HCT116 (cell line): ENCODE measurements around the gene RAB3GAP2.

Experiments used
- CEBPB ChIP-seq: IDR thresholded peaks from 2 replicates; pipeline ENCODE4 v1.6.1; 2012; ENCODE audit warnings: low read depth
- ELF1 ChIP-seq: IDR thresholded peaks from 2 replicates; pipeline ENCODE4 v1.6.1; 2012; ENCODE audit warnings: low read depth, borderline replicate concordance
- EZH2 ChIP-seq: fragments of 200-600 bp; sonication (generic); IDR thresholded peaks from 2 replicates; pipeline ENCODE4 v1.6.1; 2017; ENCODE audit warnings: antibody characterized with exemption, mixed run types
- JUND ChIP-seq: IDR thresholded peaks from 2 replicates; pipeline ENCODE4 v1.6.1; 2012
- POLR2A ChIP-seq: IDR thresholded peaks from 2 replicates; pipeline ENCODE4 v1.7.0; 2011; ENCODE audit warnings: borderline replicate concordance; ENCODE audit not compliant: insufficient read depth, insufficient read length; ENCODE audit errors: extremely low read depth
- POLR2AphosphoS5 ChIP-seq: IDR thresholded peaks from 2 replicates; pipeline ENCODE4 v1.6.1; 2011; ENCODE audit warnings: mild to moderate bottlenecking, low read depth, low read length, moderate library complexity
- SIN3A ChIP-seq: IDR thresholded peaks from 2 replicates; pipeline ENCODE4 v1.6.1; 2012; ENCODE audit warnings: low read depth
- ZBTB33 ChIP-seq: IDR thresholded peaks from 2 replicates; pipeline ENCODE4 v1.6.1; 2011; ENCODE audit warnings: mild to moderate bottlenecking, low read length, moderate library complexity; ENCODE audit not compliant: insufficient replicate concordance; ENCODE audit errors: extremely low read depth
- TF ChIP-seq, protein P1 (sequence below): IDR thresholded peaks from 2 replicates; pipeline ENCODE4 v1.6.1; 2012
- TF ChIP-seq, protein P2 (sequence below), 3 experiments: fragments of 200-600 bp in 1 of 3; sonication (generic) in 1 of 3; IDR thresholded peaks in 2 of 3; conservative IDR thresholded peaks in 1 of 3; 2 replicates each; pipeline ENCODE4 v1.5.1; 2012 to 2017; ENCODE audit warnings: low read depth in 2 of 3, low read length in 2 of 3, antibody characterized with exemption in 1 of 3, borderline replicate concordance in 1 of 3, control low read depth in 1 of 3, mild to moderate bottlenecking in 1 of 3, mixed read lengths in 1 of 3, mixed run types in 1 of 3, moderate library complexity in 1 of 3; ENCODE audit not compliant: insufficient read depth in 1 of 3

DNA sequence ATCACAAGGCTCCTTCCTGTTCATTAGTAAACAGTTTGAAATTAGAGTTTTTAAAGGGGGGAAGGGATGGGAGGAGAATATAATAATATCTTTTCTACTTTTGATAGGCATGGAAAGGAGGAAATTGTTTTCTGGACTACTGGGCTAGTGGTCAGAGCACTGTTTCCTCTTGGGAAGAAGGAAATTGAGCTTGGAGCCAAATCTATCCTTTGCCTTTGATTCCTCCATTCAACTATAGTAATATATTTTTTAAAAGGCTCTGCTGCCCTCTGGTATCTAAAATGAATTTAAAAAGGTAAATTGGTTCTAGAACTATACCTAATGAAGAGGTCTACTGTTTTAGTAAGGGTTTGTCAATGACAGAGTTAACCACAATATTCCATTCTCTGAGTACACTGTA lies 172.4 kb downstream of the RAB3GAP2 start:
- TF ChIP-seq POLR2AphosphoS5 = no peak
- TF ChIP-seq, protein P1, sequence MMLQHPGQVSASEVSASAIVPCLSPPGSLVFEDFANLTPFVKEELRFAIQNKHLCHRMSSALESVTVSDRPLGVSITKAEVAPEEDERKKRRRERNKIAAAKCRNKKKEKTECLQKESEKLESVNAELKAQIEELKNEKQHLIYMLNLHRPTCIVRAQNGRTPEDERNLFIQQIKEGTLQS = no peak
- TF ChIP-seq, protein P2, sequence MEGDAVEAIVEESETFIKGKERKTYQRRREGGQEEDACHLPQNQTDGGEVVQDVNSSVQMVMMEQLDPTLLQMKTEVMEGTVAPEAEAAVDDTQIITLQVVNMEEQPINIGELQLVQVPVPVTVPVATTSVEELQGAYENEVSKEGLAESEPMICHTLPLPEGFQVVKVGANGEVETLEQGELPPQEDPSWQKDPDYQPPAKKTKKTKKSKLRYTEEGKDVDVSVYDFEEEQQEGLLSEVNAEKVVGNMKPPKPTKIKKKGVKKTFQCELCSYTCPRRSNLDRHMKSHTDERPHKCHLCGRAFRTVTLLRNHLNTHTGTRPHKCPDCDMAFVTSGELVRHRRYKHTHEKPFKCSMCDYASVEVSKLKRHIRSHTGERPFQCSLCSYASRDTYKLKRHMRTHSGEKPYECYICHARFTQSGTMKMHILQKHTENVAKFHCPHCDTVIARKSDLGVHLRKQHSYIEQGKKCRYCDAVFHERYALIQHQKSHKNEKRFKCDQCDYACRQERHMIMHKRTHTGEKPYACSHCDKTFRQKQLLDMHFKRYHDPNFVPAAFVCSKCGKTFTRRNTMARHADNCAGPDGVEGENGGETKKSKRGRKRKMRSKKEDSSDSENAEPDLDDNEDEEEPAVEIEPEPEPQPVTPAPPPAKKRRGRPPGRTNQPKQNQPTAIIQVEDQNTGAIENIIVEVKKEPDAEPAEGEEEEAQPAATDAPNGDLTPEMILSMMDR (IDR thresholded peaks at IDR 0.05 in 2 of 3, conservative IDR thresholded peaks at IDR 0.05 in 1 of 3; ENCODE audit: borderline replicate concordance in 1 of 3, insufficient read depth in 1 of 3, low read depth in 2 of 3, low read length in 2 of 3) = no peak
- TF ChIP-seq EZH2 = no peak
- TF ChIP-seq JUND = no peak
- TF ChIP-seq POLR2A = no peak
- no peak for TF ChIP-seq SIN3A
- TF ChIP-seq ZBTB33 = no peak
- TF ChIP-seq ELF1 = no peak
- no peak for TF ChIP-seq CEBPB
